ENCODE measurements around the gene CCDC39. TPM values are rescaled to one million over a fixed set of nuclear protein-coding genes. Genes with fewer than 3 reads are reported as not detected.
"Not testable (repeated sequence)": the region's sequence is repeated elsewhere in the genome, so short reads cannot be mapped to it uniquely, and the experiment has no call there.

CCDC39 gene
- total RNA-seq, 1 donor, result not detected

DNA sequence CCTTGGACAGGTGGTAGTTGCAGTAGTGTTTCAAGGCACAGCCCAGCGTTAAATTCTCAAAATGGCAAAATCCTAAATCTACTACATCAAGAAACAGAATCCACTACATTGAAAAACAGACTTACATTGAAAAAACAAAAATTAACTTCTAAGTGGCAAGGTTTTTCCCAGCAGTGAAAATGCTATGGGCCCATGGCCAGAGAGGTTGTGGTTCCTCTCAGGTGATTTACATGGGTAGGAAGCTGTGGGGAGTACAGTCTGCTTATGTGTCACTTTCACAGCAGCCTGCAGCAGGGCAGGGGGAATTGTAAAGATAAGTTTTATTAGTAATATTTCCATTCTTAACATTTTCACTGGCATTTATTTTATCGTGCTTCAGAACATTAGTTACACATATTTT, 52.4 kb downstream of the CCDC39 start:
- no peak for DNase-seq (ENCODE audit: low read depth in 2 of 3, low spot score in 2 of 3)

DNA sequence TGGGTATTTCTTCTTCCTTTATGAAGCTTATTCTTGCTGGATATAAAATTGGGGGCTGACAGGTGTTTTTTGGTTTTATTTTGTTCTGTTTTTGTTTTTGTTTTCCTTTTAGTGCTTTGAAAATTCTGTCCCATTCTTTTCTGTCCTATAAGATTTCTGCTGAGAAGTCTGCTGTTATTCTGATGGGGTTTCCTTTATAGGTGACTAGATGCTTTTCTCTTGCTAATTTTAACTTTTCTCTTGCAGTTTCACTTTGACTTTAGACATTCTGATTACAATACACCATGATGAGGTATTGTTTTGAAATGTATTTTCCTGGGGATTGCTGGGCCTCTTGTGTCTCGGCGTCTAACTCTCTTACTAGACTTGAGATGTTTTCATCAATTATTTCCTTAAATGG, 54.6 kb downstream of the CCDC39 start:
- DNase-seq (ENCODE audit: low read depth in 2 of 3, low spot score in 2 of 3), result no peak

DNA sequence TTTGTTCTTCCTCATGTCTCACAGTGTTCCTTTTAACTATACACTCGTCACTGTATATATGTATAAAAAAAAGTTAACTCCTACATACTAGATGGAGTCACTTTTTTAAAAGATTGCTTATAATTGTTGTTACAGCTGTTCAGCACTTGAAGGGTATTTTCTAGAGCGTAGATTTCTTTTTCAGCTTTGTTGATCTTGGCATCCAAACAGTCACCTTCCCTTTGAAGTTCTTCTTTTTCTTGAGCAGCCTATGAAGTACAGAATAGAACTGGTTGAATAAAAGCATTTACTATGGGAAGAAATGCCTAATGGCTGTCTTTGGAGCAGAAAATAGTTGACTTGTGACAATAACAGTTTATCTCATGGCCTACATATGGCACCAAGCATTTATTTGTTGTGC, 59.6 kb downstream of the CCDC39 start:
- no peak for DNase-seq (ENCODE audit: low read depth in 2 of 3, low spot score in 2 of 3)

DNA sequence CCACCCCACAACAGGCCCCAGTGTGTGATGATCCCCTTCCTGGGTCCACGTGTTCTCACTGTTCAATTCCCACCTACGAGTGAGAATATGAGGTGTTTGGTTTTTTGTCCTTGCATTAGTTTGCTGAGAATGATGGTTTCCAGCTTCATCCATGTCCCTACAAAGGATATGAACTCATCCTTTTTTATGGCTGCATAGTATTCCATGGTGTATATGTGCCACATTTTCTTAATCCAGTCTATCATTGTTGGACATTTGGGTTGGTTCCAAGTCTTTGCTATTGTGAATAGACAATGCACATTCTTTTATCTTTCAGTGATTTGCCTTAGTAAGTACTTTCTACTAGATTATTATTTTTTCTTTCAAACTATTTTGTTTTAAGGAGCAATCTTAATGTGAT, 60.7 kb downstream of the CCDC39 start:
- not testable (repeated sequence) for DNase-seq (ENCODE audit: low read depth in 2 of 3, low spot score in 2 of 3)

DNA sequence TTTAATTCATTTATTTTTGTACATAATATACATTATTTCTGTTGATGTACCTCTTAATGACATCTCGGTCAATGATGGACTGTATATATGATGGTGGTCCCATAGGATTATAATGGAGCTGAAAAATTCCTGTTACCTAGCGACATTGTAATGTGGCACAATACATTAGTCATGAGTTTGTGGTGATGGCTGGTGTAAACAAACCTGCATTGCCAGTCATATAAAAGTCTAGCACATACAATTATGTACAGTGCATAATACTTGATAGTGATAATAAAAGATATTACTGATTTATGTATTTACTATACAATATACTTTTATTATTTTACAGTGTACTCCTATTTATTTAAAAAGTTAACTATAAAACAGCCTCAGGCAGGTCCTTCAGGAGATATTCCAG, 62.2 kb downstream of the CCDC39 start:
- DNase-seq (ENCODE audit: low read depth in 2 of 3, low spot score in 2 of 3), result no peak

DNA sequence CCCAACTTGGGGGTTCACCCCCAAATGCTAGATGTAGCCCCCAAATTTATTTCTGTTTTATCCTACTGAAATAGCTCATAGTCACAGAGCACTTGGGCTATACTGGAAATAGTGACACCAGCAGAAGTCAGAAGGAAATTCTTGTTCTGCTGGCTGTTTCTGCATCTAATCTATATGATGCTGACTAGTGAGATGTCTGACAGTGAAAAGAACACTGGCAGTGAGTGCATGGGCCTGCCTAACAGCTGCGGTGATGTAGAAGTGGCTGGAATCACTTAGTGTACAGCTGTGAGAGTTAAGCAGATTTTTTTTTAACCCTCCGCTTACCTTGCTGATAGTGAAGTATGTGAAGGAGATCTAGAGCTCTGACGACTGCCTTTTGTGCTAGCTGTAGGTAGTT, 63.3 kb downstream of the CCDC39 start:
- DNase-seq (ENCODE audit: low read depth in 2 of 3, low spot score in 2 of 3), result no peak

DNA sequence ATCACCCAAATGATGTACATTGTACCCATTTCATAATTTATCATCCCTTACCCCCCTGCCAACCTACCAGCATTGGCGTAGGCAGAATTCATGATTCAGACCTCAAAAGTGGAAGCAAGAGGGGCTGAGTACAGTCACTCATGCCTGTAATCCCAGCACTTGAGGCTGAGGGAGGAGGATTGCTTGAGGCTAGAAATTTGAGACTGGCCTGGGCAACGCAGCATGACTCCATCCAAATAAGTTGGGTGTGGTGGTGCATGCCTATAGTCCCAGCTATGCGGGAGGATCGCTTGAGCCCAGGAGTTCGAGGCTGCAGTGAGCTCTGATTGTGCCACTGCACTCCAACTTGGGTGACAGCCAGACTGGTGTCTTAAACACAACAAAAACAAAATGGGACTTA, 66.9 kb downstream of the CCDC39 start:
- DNase-seq (ENCODE audit: low read depth in 2 of 3, low spot score in 2 of 3), result no peak

DNA sequence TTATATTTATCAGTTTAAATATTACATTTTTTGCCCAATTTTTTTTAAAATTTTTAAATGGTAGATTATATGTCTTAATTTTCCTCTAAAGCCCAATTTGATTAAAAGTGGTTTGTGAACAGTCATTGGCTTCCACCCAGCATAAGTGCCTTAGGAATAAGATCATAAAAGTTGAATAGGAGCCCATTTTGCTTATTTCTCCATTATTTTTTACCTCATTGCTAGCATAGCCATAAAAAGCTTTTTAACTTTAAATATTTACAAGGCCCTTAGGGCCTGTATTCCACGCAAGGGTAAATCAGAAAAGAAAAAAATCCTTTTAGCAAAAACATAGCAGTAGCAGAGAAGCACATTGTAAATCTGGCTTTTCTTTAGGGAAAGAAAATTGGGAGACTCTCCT, 68.3 kb downstream of the CCDC39 start:
- DNase-seq (ENCODE audit: low read depth in 2 of 3, low spot score in 2 of 3), result no peak

DNA sequence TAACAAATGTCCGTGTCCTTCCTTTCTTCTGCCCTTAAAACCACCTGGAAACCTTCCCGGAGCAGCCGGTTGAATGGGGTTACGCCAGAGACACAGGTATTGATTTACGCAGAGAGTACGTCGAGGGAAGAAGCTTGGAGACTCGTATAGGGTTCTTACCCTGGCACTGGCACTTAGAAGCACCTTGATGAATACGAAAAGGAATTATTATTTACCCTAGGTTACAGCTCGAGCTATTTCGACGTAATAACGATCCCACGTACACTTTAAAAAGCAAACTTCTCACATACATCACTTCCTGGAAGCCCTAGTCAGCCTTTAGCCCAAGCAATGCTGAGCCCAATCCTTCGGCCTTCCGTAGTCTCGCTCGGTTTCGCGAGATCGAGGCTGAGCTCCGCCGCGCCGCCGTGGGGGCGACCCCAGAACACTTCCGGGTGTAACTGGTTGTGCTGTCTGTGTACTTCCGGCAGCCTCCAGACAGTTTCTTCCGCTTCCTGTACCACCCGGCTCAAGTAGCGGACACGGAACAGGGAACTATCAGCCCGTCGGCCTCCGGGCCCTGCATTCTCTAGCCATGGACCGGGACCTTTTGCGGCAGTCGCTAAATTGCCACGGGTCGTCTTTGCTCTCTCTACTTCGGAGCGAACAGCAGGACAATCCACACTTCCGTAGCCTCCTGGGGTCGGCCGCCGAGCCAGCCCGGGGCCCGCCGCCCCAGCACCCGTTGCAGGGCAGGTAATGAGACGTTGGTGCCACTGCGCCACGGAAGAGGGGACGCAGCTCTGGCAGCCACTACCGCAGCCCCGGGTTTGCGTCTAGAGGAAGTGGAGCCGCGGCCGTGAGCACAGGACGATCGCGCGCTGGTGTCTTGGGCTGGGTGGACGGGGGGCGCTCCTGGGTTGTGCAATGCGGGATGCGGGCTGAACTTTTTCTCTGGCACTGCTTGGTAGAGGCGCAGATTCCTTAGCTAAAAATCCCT, 77.3 kb downstream of the CCDC39 start, which contains the start of gene TTC14:
Gene TTC14, plus strand, starts transcription at position 476 of the 979 bp plus-strand sequence. Its CDS starts 99 bp downstream, at position 575.
- peak; percentile 81 to 90 (median 89) for DNase-seq (ENCODE audit: low read depth in 2 of 3, low spot score in 2 of 3)

DNA sequence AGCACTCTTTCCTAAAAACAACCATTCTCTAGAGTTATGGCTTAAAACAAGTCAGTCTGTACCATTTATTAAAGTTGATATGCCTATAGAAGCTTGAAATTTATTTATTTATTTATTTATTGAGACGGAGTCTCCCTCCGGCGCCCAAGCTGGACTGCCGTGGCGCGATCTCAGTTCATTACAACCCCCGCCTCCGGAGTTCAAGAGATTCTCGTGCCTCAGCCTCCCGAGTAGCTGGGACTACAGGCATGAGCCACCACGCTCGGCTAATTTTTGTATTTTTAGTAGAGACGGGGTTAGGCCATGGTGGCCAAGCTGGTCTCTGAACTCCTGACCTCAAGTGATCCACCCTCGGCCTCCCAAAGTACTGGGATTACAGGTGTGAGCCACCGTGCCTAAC, 78.8 kb downstream of the CCDC39 start:
- no peak for DNase-seq (ENCODE audit: low read depth in 2 of 3, low spot score in 2 of 3)

DNA sequence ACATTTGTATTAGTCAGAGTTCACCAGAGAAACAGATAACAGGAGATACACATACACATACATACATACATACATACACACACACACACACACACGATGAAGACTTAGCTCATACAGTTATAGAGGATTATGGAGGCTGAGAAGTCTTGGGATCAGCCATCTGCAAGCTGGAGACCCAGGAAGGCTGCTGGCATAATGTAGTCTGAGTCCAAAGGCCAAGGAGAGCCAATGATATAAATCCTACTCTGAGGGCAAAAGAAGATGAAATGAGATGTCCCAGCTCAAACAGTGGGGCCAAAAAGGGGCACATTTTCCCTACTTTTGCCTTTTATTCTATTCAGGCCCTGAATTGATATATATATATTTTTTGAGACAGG, 83.7 kb downstream of the CCDC39 start:
- DNase-seq (ENCODE audit: low read depth in 2 of 3, low spot score in 2 of 3), result no peak

DNA sequence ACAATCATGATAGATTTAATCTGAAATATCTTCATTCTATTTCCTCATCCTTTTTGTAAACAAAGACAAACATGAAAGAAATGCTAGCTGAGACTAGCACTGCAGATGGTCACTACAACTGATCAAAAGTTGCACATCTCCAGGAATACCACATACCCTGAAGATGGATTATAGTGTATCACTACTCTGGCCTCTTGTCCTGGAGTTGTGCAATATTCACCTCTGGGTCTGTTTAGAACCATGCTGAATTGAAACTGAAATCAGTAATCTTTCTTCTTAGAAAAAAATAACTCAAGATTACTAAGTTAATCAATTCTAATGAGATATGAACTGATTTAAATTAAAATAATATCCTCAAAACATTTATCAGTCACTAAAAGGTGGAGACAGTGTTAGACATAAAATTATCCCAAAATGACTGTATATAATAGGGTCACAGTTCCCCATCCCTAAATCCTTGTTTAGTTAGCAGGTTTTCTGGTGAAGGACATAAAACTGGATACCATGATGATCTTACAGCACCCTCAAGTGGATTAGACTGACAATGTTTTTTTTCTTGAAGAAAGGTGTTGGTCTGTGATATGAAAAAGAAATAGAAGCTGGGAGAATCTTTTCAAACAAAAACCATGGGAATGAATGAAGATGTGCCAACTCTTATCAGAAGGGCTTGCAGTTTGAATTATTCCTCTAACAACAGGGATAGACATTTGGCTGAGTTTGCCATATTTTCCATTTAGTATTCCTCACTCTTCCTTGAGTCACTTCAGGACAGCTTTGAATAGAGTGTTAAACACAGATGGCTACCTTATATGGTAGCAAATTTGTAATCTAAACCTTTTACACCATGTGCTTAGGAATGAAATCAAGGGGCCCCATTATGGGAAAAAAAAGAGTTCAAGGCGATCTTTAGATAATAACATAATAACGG, 84.4 kb downstream of the CCDC39 start:
- peak in 1 of 3 donors; percentile 15 for DNase-seq (ENCODE audit: low read depth in 2 of 3, low spot score in 2 of 3)

DNA sequence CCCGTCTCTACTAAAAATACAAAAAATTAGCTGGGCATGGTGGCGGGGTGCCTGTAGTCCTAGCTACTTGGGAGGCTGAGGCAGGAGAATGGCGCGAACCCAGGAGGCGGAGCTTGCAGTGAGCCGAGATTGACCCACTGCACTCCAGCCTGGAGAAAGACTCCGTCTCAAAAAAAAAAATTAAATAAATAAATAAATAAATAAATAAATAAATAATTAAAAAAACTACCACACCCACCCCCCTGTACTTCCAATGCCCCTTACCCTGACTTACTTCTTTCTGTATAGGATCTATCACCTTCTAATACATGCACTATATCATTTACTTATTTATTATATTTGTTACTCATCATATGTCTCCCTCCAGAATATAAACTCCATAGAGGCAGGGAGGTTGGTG, 85.7 kb downstream of the CCDC39 start:
- DNase-seq (ENCODE audit: low read depth in 2 of 3, low spot score in 2 of 3), result not testable (repeated sequence)

DNA sequence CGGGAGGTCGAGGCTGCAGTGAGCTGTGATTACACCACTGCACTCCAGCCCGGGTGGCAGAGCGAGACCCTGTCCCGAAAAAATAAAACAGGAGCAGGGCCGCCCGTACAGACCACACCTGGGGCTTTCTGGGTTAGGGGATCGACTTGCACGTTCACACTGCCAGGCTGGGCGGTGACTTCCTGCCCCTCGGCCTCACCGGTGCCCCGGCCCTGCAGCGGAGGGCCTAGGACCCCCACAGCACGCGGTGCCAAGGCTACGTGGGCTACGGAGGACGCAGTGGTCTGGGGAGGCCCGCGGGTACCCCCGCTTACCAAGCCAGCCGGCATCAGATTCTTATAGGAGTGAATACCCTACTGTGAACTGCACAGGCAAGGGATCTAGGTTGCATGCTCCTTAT, 88.9 kb downstream of the CCDC39 start:
- DNase-seq (ENCODE audit: low read depth in 2 of 3, low spot score in 2 of 3), result no peak

DNA sequence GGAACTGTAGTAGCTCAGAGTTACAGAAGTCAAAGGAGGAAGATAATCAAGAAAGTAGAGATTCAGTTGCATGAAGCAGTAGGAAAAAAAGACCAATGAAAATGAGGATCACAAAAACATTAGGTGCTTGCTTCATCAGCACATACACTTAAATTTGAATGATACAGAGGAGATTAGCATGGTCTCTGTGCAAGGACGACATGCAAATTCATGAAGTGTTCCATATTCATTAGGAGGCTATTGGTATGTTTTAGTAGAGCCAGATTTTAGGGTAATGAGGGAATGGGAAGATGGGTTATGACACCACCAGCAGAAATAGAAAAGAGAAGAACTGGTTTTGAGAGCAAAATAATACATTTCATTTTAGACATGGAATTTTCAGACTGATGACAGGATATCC, 98.4 kb downstream of the CCDC39 start:
- DNase-seq (ENCODE audit: low read depth in 2 of 3, low spot score in 2 of 3), result no peak

DNA sequence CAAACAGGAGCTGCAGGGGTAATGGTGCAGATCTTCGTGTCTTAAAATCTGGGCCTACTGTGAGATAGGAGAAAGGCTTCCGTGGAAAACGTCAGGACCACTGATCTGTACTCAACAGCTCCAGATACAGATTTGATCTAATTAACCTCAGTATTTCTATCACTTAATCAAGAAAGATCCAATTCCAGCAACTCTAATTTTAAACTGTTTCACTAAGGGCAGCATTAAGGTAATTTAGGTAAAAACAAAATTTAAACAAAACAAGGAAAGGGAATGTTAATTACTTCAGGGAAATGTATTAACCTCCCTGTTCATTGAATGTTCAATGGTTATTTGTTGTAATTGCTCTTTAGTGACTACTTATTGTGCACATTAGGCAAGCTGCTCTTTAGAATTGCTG, 103.7 kb downstream of the CCDC39 start:
- no peak for DNase-seq (ENCODE audit: low read depth in 2 of 3, low spot score in 2 of 3)

DNA sequence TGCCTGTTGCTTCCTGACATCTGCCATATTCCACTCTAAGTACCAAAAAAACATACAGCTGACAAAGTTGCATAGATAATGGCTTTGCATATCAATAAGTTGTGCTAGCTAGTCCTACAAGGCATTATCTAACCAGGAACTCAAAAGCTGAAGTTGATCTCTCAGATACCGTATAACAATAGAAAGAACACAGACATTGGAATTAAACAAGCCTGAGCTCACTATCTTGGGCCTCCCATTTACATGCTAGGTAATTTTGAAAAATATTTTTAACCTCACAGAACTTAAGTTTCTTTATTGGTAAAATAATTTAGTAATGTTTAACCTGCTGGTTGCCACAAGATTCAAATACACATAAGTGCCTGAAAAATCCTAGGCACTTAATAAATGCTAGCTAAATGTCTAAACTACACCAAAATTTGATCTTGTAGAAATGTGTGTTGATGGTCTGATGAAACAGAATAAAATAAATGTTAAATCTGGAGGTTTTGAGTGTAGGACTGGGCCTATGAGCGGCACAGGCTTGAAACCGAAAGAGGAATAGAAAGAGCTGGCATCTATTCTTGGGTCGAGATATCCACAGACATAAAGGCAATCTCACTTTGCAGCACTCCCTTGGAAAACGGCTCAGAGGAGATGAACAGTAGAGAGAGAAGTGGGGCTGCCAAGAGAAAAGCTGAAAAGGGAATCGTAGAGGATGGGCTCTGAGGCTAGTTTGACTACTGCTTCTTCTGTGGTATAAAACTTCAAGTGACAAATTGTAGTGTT, 107.3 kb downstream of the CCDC39 start:
- DNase-seq (ENCODE audit: low read depth in 2 of 3, low spot score in 2 of 3), result no peak

DNA sequence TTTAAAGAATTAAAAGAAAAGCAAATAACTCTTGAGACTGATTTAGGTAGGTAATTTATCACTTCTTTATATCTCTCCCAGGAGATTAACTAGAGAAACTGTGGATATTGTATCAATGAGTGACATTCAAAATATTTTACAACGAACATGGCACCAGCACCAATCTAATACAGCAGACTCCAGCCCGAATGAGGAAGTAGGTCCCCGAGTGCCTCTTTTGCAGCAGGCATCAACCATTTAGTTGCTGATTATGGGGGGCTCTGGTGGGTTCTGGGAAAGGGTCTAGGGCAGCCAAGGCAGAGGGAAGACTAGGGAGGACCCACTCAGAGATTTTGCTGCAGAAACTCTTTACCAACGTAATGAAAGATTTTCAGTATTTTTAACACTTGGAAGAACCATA, 109.1 kb downstream of the CCDC39 start:
- no peak for DNase-seq (ENCODE audit: low read depth in 2 of 3, low spot score in 2 of 3)

DNA sequence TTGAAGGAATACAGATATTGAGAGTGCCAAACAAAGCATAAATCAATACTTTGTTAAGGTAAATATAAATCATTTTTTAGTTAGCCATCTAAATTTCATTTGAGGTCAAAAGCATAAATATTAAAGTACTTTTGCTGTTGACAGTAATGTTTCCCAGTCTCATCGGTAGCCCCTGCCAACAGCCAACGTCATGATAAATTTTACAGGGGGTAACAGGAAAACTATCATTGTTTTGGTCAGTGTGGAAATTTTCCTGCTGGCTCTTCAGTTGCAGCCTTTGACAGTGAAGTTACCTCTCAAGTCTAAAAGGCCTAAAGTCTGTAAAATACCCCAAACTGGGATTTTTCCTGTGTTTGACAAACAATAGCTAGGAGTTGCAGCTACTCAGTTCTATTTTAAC, 114.6 kb downstream of the CCDC39 start:
- no peak for DNase-seq (ENCODE audit: low read depth in 2 of 3, low spot score in 2 of 3)

Measured in hematopoietic multipotent progenitor cell (in vitro differentiated cells).